ENCODE data around the gene G6PD.
"Not testable (repeated sequence)": the region's sequence is repeated elsewhere in the genome, so short reads cannot be mapped to it uniquely, and the experiment has no call there.

The G6PD gene

DNA sequence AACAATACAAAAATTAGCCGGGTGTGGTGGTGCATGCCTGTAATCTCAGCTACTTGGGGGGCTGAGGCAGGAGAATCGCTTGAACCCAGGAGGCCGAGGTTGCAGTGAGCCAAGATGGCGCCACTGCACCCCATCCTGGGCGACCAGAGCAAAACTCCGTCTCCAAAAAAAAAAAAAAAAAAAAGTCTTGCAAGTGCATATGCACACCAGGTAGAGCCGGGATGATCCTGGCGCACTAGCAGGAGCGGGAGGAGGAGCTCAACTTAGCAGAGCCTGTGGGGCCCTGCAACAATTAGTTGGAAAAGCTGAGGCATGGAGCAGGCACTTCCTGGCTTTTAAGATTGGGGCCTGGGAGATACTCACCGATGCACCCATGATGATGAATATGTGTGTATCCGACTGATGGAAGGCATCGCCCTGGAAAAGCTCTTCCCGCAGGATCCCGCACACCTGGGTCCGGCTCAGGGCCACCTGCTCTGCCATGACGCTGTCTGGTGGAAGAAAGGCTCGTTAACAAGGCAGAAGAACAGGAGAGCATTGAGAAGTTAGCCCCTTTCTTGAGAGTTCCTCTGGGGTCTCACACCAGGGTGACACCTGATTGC, 872 bp downstream of the G6PD start:
- peak overlapping the region; percentile 46 for H3K4me3 ChIP-seq (ENCODE audit: low read depth, low read length)

DNA sequence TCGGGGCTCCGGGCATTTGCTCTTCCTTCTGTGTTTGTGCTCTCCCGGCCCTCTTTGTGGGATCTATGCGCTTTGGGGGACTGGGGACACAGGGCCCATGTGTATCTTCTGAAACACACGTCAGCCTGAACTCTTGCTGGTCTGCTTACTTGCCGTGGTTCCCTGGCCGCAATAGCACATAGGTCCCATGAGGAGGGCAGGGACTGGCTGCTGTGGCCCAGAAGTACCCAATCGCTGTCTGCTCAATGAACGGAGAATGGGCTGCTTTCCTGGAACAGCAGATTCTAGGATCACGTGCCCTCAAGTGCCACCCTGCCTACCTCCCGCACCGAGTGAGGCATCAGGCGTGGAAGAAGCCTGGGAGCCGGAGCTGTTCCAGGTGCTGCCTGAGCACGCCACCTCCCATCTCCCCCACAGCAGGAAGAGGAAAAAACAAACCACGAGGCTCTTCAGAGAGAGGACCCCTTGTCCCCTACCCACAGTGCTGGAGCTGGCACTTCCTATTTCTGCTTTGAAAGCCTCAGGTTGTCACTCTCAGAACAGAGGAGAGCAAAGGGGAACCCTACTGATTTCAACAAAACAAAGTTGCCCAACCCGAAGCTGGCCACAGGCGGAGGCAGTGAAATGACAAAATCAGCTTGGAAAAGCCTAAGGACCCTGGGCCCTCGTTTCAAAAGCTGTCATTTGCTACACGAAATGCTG, 3.8 kb downstream of the G6PD start:
- no peak overlapping the region for H3K4me3 ChIP-seq (ENCODE audit: low read depth, low read length)

DNA sequence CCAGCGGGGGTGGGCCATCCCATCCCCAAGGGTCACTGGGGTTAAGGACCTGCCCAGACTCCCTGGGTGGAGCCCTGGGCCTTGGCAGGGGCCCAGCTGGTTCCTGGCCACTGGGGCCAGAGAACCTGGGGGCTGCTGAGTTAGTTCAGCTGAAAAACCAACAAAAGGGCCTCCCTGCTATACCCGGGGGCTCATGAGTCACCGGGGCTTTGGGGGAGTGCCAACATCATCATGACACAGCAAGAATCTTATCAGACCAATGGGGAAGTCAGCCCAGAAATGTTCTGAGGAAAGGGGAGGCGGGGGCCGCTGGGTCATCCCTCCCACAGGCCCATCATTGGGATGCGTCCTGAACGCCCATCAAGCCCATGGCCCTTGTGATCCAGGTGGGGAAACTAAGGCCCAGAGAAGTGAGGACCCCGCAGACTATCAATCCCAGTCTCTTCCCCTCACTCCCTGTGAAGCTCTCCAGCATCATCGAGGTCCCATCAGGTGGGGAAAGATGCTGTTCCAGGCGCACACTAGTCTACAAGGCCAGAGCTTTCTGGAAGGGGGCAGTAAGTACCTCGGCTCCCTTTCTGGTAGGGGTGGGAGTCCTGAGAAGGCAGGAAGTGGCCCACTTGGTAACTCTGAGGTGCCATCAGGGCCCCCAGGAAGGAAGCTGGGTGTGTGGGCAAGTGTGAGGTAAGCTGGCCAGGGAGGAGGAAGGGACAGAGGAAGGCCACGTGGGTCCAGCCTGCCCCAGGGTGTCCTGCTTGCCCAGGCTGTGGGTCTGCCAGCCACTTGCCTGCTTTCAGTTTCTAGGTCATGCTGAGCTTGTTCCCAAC, 4.5 kb downstream of the G6PD start:
- H3K4me3 ChIP-seq (ENCODE audit: low read depth, low read length): no peak overlapping the region

DNA sequence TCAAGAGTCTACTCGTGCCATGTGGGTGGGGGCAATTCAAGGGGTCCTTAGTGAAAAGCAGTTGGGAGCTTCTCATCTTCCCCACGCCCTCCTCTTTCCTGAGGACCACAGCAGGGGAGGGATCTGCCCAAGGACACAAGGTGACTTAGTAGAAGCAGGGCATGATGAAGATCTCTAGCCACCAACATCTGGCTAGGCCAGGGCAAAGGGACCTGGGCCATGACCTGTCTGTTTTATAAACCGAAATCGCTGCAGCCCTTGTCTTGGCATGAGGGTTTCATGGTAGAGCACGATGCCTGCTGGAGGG, 5.1 kb downstream of the G6PD start:
- H3K4me3 ChIP-seq (ENCODE audit: low read depth, low read length): no peak overlapping the region

DNA sequence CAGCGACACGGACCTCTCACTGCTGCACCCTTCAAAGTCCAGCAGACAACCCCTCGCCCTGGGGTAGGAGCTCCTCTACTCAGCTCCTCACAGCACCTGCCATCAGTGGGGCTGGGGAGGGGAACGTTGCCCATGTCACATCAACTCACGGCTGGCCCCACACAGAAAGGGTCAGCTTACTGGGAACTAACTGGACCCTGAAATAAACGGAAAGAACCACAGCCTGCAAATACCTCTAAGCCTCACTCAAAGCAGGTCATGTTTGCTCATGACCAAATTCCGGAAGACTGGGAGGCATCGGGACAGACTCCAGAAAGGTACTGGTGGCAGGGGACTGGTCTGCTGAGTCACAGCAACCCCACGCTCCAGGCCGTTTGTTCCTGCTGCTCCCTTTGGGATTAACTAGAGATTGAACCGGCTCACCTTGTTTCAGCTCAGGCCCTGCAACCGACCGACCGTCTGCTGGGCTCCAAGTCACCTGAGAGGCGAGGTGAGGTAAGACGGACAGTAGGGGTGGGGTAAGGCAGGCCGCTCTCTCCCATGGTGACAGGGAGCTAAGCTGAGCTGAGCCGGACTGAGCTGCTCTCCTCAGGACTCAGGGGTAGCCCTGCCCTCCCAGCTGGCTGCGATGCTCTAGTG, 5.6 kb downstream of the G6PD start:
- H3K4me3 ChIP-seq (ENCODE audit: low read depth, low read length): no peak overlapping the region

GRCh38 chrX:154540365-154540764, 6.3 kb downstream of the G6PD start:
- H3K4me3 ChIP-seq (ENCODE audit: low read depth, low read length): not testable (repeated sequence)

- no peak overlapping the region for H3K4me3 ChIP-seq (ENCODE audit: low read depth, low read length)
These were observed 7.6 kb downstream of the G6PD start for GRCh38 chrX:154539077-154539476.

DNA sequence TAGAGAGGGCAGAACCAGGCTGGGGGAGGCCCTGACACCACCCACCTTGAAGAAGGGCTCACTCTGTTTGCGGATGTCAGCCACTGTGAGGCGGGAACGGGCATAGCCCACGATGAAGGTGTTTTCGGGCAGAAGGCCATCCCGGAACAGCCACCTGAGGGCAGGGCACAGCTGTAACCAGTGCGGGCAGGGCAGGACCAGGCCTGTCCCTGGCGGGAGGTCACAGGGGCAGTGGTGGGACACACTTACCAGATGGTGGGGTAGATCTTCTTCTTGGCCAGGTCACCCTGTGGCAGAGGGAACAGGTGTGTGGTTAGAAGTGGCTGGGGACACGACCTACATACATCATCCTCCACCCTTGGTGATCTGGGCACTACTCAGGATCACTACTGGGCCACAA, 10.8 kb downstream of the G6PD start:
- no peak overlapping the region for H3K4me3 ChIP-seq (ENCODE audit: low read depth, low read length)

DNA sequence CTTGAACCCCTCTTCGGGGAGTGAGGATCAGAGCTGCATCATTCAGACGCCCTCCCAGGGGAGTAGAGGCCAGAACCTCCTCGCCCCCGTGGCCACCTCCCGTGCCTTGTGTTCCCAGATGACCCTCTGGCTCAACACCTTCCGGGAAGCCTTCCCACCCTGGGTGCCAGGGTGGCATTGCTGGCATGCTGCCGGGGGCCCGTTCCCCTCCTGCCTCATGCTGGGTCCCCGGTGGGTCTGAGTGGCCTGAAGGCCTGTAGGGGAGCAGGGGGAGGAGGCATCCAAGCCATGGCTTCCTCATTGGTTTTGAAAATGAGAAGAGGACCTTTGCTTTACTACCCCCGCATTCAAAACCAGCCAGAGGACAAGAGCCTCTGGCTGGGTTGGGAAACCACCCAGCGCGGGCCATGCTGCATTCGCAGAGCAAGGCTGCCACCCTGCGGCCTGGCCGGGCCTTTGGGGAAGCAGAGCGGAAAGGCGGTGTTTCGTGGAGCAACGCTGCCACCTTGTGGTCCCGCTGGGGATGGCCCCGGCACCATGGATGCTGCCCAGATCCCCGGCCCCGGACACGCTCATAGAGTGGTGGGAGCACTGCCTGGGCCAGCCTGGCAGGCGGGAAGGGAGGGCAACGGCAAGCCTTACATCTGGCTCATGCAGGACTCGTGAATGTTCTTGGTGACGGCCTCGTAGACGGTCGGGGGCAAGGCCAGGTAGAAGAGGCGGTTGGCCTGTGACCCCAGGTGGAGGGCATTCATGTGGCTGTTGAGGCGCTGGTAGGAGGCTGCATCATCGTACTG, 11.9 kb downstream of the G6PD start:
- no peak overlapping the region for H3K4me3 ChIP-seq (ENCODE audit: low read depth, low read length)

DNA sequence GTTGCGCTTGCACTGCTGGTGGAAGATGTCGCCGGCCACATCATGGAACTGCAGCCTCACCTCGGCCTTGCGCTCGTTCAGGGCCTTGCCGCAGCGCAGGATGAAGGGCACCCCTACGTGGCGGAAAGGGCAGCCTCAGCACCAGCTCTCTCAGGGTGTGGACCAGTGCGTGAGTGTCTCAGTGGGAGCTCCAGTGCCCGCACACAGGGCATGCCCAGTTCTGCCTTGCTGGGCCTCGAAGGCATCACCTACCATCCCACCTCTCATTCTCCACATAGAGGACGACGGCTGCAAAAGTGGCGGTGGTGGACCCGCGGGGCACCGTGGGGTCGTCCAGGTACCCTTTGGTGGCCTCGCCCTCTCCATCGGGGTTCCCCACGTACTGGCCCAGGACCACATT, 14.0 kb downstream of the G6PD start:
- no peak overlapping the region for H3K4me3 ChIP-seq (ENCODE audit: low read depth, low read length)

GRCh38 chrX:154531626-154532025, 15.0 kb downstream of the G6PD start:
- H3K4me3 ChIP-seq (ENCODE audit: low read depth, low read length): no peak overlapping the region

DNA sequence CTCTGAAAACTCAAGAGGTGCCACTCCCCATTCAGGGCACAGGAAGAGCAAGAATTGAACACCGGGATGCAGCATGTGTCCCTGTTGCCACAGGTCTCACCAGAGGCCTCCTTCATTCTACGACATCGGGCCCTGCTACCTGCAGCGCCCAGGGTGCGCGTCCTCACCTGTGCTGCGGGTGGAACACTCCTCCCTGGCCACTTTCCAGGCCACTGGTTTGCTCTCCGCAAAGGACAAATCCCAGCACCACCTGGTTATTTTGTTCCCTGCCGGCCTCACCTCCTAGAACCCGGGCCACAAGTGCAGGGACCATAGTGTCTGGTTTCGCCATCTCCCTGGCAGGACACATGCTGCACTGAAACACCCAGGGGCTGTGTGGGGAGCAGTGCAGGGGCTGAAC, 16.4 kb downstream of the G6PD start:
- no peak overlapping the region for H3K4me3 ChIP-seq (ENCODE audit: low read depth, low read length)

GRCh38 chrX:154529206-154529612, 17.4 kb downstream of the G6PD start:
- H3K4me3 ChIP-seq (ENCODE audit: low read depth, low read length): no peak overlapping the region

DNA sequence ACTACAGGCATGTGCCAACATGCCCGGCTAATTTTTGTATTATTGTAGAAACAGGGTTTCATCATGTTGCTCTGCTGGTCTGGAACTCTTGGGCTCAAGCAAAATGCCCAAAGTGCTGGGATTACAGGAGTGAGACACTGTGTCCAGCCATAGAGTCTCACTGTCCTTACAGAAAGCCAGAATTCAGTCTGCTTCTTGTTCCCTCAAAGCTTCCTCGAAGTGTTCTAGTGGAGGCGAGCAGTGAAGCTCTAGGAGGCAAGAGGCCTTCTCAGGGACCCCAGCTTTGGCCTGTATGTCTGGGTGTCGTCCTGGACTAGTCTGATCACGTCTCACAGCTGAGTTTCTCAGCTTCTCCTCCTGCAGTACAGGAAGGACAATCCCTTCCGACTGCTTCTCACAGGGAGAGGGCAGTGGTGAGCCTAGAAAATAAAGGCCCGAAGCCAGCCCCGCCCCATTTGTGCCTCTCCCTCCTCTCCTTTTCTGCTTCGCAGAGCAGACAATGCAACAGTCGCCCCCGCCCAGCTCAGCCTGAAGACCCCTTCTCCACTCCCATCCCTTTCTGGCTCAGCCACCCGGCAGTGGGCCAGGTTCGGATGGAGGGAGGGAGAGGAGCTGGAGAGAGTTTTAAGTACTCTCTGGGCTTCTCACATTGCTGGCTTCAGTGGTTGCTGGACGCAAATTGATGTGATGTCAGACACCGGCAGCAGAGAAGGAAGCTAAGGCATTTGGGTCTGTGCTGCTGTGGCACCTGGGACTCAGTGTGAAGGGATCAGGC, 19.6 kb downstream of the G6PD start:
- H3K4me3 ChIP-seq (ENCODE audit: low read depth, low read length): no peak overlapping the region

GRCh38 chrX:154525606-154526490, 20.8 kb downstream of the G6PD start:
- no peak overlapping the region for H3K4me3 ChIP-seq (ENCODE audit: low read depth, low read length)

- H3K4me3 ChIP-seq (ENCODE audit: low read depth, low read length): no peak overlapping the region
These were observed 27.3 kb downstream of the G6PD start for GRCh38 chrX:154519389-154519788.

DNA sequence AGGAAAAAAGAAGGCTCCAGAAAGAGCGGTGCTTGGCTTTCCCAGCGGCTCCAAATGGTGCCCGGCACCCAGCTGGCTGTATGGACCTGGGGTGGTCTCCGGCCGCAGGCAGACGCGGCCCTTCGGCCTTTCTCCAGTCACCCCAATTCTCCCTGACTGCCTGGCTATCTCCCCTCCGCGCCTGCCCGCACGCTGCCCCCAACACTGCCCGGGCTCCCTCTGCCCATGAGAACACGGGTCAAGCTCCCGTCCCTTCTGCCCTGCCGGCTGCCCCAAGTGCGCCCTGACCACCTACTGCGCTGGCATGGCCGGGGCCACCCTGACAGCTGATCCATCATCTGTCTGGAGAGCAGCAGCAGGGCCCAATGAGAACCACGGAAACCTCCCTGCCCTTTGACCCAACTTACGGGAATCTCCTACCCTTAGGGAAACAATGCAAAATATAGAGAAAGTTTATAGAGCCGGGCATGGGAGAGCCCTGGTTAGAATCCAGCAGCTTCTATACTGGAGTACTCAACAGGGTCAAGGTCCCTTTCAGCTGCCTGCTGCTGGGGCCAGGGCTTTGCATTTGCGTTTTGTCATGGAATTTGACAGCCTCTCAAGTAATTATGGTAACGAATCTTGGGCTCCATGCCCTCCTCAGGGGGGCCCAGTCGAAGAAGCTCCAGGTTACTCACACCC, 29.4 kb downstream of the G6PD start:
- H3K4me3 ChIP-seq (ENCODE audit: low read depth, low read length): no peak overlapping the region

DNA sequence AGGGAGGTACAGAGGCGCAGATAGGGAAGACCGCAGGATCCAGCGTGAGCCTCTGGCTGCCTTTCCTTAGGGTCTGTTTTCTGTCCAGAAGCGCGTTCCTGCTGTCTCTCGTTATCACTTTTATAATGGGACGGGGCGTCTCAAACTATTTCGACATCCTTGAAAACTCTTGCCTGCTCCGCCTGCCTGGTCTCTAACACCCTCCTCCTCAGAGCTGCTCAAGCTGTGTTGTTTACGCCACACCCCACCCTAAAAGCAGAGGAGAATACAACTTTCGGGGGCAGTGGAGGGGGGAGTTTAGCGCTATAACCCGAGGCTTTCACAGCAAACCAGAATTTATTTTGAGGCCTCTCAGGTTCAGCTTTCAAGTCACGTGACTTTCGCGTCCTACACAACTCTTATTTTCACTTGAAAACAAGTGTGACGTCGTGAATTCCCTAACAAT, 30.0 kb downstream of the G6PD start:
- peak overlapping the region; percentile 35 for H3K4me3 ChIP-seq (ENCODE audit: low read depth, low read length)
